ENCODE measurements around the gene ROBO4.

ROBO4 gene

GRCh38 chr11:124846070-124846673, 51.5 kb downstream of the ROBO4 start:
- no peaks in the 10 kb centered on the region for H3K79me2 ChIP-seq (ENCODE audit: insufficient read depth, low read depth)
- no peaks in the 10 kb centered on the region for H3K27me3 ChIP-seq (ENCODE audit: insufficient read depth, low read depth)
- no peaks in the 10 kb centered on the region for H4K20me1 ChIP-seq (ENCODE audit: insufficient read depth)
- no peak overlapping the region for H2AFZ ChIP-seq (ENCODE audit: low read depth)
- no peak for TF ChIP-seq CTCF (conservative IDR thresholded peaks at IDR 0.05; ENCODE audit: low read depth, low read length)
- H3K36me3 ChIP-seq (ENCODE audit: insufficient read depth) = no peaks in the 10 kb centered on the region
- H3K4me2 ChIP-seq = no peak overlapping the region
- no peak overlapping the region for H3K4me3 ChIP-seq (IDR thresholded peaks at IDR 0.05; ENCODE audit: insufficient read depth, low read depth, low read length)
- no peaks in the 10 kb centered on the region for H3K4me1 ChIP-seq (ENCODE audit: low read depth, poor library complexity, severe bottlenecking)
- H3K27ac ChIP-seq = no peak overlapping the region
- H3K9ac ChIP-seq = no peak overlapping the region

GRCh38 chr11:124844664-124845079, 53.0 kb downstream of the ROBO4 start:
- Histone ChIP-seq H3K27me3 (ENCODE audit: insufficient read depth, low read depth) (no peaks in the 10 kb centered on the region), H3K27ac (no peak overlapping the region), H4K20me1 (ENCODE audit: insufficient read depth) (no peaks in the 10 kb centered on the region), H3K36me3 (ENCODE audit: insufficient read depth) (no peaks in the 10 kb centered on the region), H3K79me2 (ENCODE audit: insufficient read depth, low read depth) (no peaks in the 10 kb centered on the region), H3K4me2 (no peak overlapping the region), H3K4me1 (ENCODE audit: low read depth, poor library complexity, severe bottlenecking) (no peaks in the 10 kb centered on the region), H2AFZ (ENCODE audit: low read depth) (no peak overlapping the region), H3K9ac (no peak overlapping the region), H3K4me3 (IDR thresholded peaks at IDR 0.05; ENCODE audit: insufficient read depth, low read depth, low read length) (no peak overlapping the region)
- no peak for TF ChIP-seq CTCF (conservative IDR thresholded peaks at IDR 0.05; ENCODE audit: low read depth, low read length)

- Histone ChIP-seq H3K36me3 (ENCODE audit: insufficient read depth) (no peaks in the 10 kb centered on the region), H3K4me1 (ENCODE audit: low read depth, poor library complexity, severe bottlenecking) (no peaks in the 10 kb centered on the region), H2AFZ (ENCODE audit: low read depth) (no peak overlapping the region), H3K4me3 (IDR thresholded peaks at IDR 0.05; ENCODE audit: insufficient read depth, low read depth, low read length) (no peak overlapping the region), H3K27ac (no peak overlapping the region), H4K20me1 (ENCODE audit: insufficient read depth) (no peaks in the 10 kb centered on the region), H3K4me2 (no peak overlapping the region), H3K79me2 (ENCODE audit: insufficient read depth, low read depth) (no peaks in the 10 kb centered on the region), H3K27me3 (ENCODE audit: insufficient read depth, low read depth) (no peaks in the 10 kb centered on the region), H3K9ac (no peak overlapping the region)
- no peak for TF ChIP-seq CTCF (conservative IDR thresholded peaks at IDR 0.05; ENCODE audit: low read depth, low read length)
Measured at GRCh38 chr11:124843616-124843910, 54.1 kb downstream of the ROBO4 start.

GRCh38 chr11:124842305-124842704, 55.4 kb downstream of the ROBO4 start:
- no peak overlapping the region for H3K9ac ChIP-seq
- no peaks in the 10 kb centered on the region for H3K79me2 ChIP-seq (ENCODE audit: insufficient read depth, low read depth)
- no peak overlapping the region for H3K4me3 ChIP-seq (IDR thresholded peaks at IDR 0.05; ENCODE audit: insufficient read depth, low read depth, low read length)
- no peak overlapping the region for H2AFZ ChIP-seq (ENCODE audit: low read depth)
- H4K20me1 ChIP-seq (ENCODE audit: insufficient read depth) = no peaks in the 10 kb centered on the region
- no peak overlapping the region for H3K27ac ChIP-seq
- H3K4me1 ChIP-seq (ENCODE audit: low read depth, poor library complexity, severe bottlenecking) = no peaks in the 10 kb centered on the region
- H3K27me3 ChIP-seq (ENCODE audit: insufficient read depth, low read depth) = no peaks in the 10 kb centered on the region
- no peak overlapping the region for H3K4me2 ChIP-seq
- TF ChIP-seq CTCF (conservative IDR thresholded peaks at IDR 0.05; ENCODE audit: low read depth, low read length) = no peak
- H3K36me3 ChIP-seq (ENCODE audit: insufficient read depth) = no peaks in the 10 kb centered on the region
